NCI-H2029 (cell line): ENCODE measurements around the gene CDH3.
"Not testable (repeated sequence)": the region's sequence is repeated elsewhere in the genome, so short reads cannot be mapped to it uniquely, and the experiment has no call there.

Experiments
- DNase-seq: peaks from one replicate; lab custom pipeline; 2025; lab: John Stamatoyannopoulos, UW

The CDH3 gene

GRCh38 chr16:68704232-68704867 is 59.2 kb downstream of the CDH3 start:
- DNase-seq, result peak; percentile 35

- DNase-seq, result no peak
Measured at GRCh38 chr16:68707340-68708152, 62.4 kb downstream of the CDH3 start.

GRCh38 chr16:68710211-68710610 is 65.1 kb downstream of the CDH3 start:
- no peak for DNase-seq

- DNase-seq, result no peak
Measured at GRCh38 chr16:68711421-68712139, 66.5 kb downstream of the CDH3 start.

GRCh38 chr16:68713361-68713760 is 68.3 kb downstream of the CDH3 start:
- no peak for DNase-seq

- no peak for DNase-seq
Measured at GRCh38 chr16:68715471-68715870, 70.4 kb downstream of the CDH3 start.

- DNase-seq, result not testable (repeated sequence)
Measured at GRCh38 chr16:68716516-68716915, 71.4 kb downstream of the CDH3 start.

GRCh38 chr16:68717684-68718083 is 72.6 kb downstream of the CDH3 start:
- no peak for DNase-seq

- no peak for DNase-seq
Measured at GRCh38 chr16:68718590-68718989, 73.5 kb downstream of the CDH3 start.

GRCh38 chr16:68719993-68720489 is 74.9 kb downstream of the CDH3 start:
- DNase-seq, result no peak

- DNase-seq, result no peak
Measured at GRCh38 chr16:68722119-68723024, 77.3 kb downstream of the CDH3 start.

- no peak for DNase-seq
Measured at GRCh38 chr16:68724797-68725196, 79.7 kb downstream of the CDH3 start.

GRCh38 chr16:68728523-68728922 is 83.4 kb downstream of the CDH3 start:
- no peak for DNase-seq

GRCh38 chr16:68731637-68732036 is 86.5 kb downstream of the CDH3 start:
- DNase-seq, result no peak

- peak; percentile 63 for DNase-seq
Measured at GRCh38 chr16:68732042-68732680, 87.1 kb downstream of the CDH3 start.

GRCh38 chr16:68732741-68733399 is 87.8 kb downstream of the CDH3 start:
- no peak for DNase-seq

GRCh38 chr16:68733570-68733969 is 88.5 kb downstream of the CDH3 start:
- DNase-seq, result no peak

GRCh38 chr16:68734782-68735181 is 89.7 kb downstream of the CDH3 start:
- DNase-seq, result no peak

- no peak for DNase-seq
Measured at GRCh38 chr16:68736561-68736960, 91.5 kb downstream of the CDH3 start.

GRCh38 chr16:68737046-68737729 is 92.1 kb downstream of the CDH3 start, which contains the start of gene CDH1:
CDH1 (plus strand) TSS chr16:68737292; CDS start chr16:68737416, 124 bp downstream.
- peak; percentile 70 for DNase-seq
